COR-L47 (cell line): Measurements from ENCODE around the gene HACD2.
A peak's percentile ranks its signal among the peaks of the same experiment; 100 is the strongest.

ENCODE experiments used
- DNase-seq: peaks from one replicate; lab custom pipeline; 2025; lab: John Stamatoyannopoulos, UW

Gene HACD2

GRCh38 chr3:123447416-123447748 lies 137.5 kb downstream of the HACD2 start:
- no peak for DNase-seq

- DNase-seq, result no peak
Measured at GRCh38 chr3:123446610-123447109, 138.2 kb downstream of the HACD2 start.

- DNase-seq, result no peak
Measured at GRCh38 chr3:123446210-123446609, 138.6 kb downstream of the HACD2 start.

- DNase-seq, result no peak
Measured at GRCh38 chr3:123445702-123446101, 139.2 kb downstream of the HACD2 start.

GRCh38 chr3:123444744-123445143 lies 140.1 kb downstream of the HACD2 start:
- DNase-seq, result no peak

GRCh38 chr3:123444023-123444422 lies 140.8 kb downstream of the HACD2 start:
- peak; percentile 54 for DNase-seq

- no peak for DNase-seq
Measured at GRCh38 chr3:123442908-123443307, 141.9 kb downstream of the HACD2 start.

GRCh38 chr3:123442125-123442524 lies 142.7 kb downstream of the HACD2 start:
- DNase-seq, result no peak
